Smooth muscle cell (in vitro differentiated cells): ENCODE measurements around the gene CABCOCO1. TPM values are rescaled to one million over a fixed set of nuclear protein-coding genes. Genes with fewer than 3 reads are reported as not detected.

ENCODE experiments used
- DNase-seq: peaks from one replicate; lab custom pipeline; 2025; ENCODE audit not compliant: unreplicated experiment; lab: John Stamatoyannopoulos, UW
- H2AFZ ChIP-seq: fragments of 200-600 bp; sonication (generic); 2 replicates; pipeline ENCODE4 v1.6.0; 2016; ENCODE audit warnings: antibody characterized with exemption, low read depth, mild to moderate bottlenecking
- H3F3A ChIP-seq: fragments of 200-600 bp; sonication (generic); 2 replicates; pipeline ENCODE4 v1.6.0; 2017; ENCODE audit warnings: antibody characterized with exemption, low read depth
- H3K27ac ChIP-seq: fragments of 200-600 bp; sonication (generic); 2 replicates; pipeline ENCODE4 v1.5.1; 2016; ENCODE audit warnings: low read depth, mild to moderate bottlenecking
- H3K27me3 ChIP-seq: fragments of 200-600 bp; sonication (generic); 2 replicates; pipeline ENCODE4 v1.6.1; 2016; ENCODE audit warnings: low read depth, mild to moderate bottlenecking
- H3K36me3 ChIP-seq: fragments of 200-600 bp; sonication (generic); 2 replicates; pipeline ENCODE4 v1.5.1; 2016; ENCODE audit warnings: low read depth
- H3K4me1 ChIP-seq: fragments of 200-600 bp; sonication (generic); 2 replicates; pipeline ENCODE4 v1.5.1; 2016; ENCODE audit warnings: low read depth
- H3K4me2 ChIP-seq: fragments of 200-600 bp; sonication (generic); 2 replicates; pipeline ENCODE4 v1.6.0; 2016; ENCODE audit warnings: mild to moderate bottlenecking
- H3K4me3 ChIP-seq: fragments of 200-600 bp; sonication (generic); 2 replicates; pipeline ENCODE4 v1.5.1; 2016; ENCODE audit warnings: mild to moderate bottlenecking
- H3K79me2 ChIP-seq: fragments of 200-600 bp; sonication (generic); 2 replicates; pipeline ENCODE4 v1.6.0; 2016; ENCODE audit warnings: low read depth, mild to moderate bottlenecking
- H3K9ac ChIP-seq: fragments of 200-600 bp; sonication (generic); 2 replicates; pipeline ENCODE4 v1.6.0; 2016; ENCODE audit warnings: low read depth
- H3K9me3 ChIP-seq: fragments of 200-600 bp; sonication (generic); replicated peaks from 2 replicates; pipeline ENCODE4 v1.5.1; 2016; ENCODE audit warnings: low read depth
- H4K20me1 ChIP-seq: fragments of 200-600 bp; sonication (generic); 2 replicates; pipeline ENCODE4 v1.6.0; 2016; ENCODE audit warnings: low read depth
- CTCF ChIP-seq: fragments of 200-600 bp; sonication (generic); IDR thresholded peaks from 2 replicates; pipeline ENCODE4 v1.5.1; 2017; ENCODE audit warnings: borderline replicate concordance, mild to moderate bottlenecking, antibody characterized with exemption; ENCODE audit not compliant: insufficient read depth, poor library complexity, severe bottlenecking
- polyA plus RNA-seq: library from polyadenylated mRNA; unstranded; fragments of >200 nt; fragmentation: Nextera tagmentation; extraction: Ambion mirVana; gene quantifications from 2 replicates; pipeline ENCODE4 v1.2.1, GENCODE V29; 2016
- total RNA-seq: library from RNA; depleted of rRNA; stranded (reverse); fragments of >200 nt; gene quantifications from 2 replicates; pipeline ENCODE4 v1.2.3, GENCODE V29; 2014

The CABCOCO1 gene
- total and polyA plus RNA-seq, 2 experiments from 2014 or later, result 1.2 TPM; not detected in 1

GRCh38 chr10:61815496-61815895, 152.8 kb downstream of the CABCOCO1 start:
- Histone ChIP-seq H2AFZ (no peak overlapping the region), H3K9me3 (no peaks in the 10 kb centered on the region), H3K4me3 (no peak overlapping the region), H3K79me2 (no peaks in the 10 kb centered on the region), H3K27ac (no peak overlapping the region), H3K27me3 (no peaks in the 10 kb centered on the region), H3K4me2 (no peak overlapping the region), H3K4me1 (no peaks in the 10 kb centered on the region), H3F3A (no peaks in the 10 kb centered on the region), H3K36me3 (no peaks in the 10 kb centered on the region), H3K9ac (no peak overlapping the region), H4K20me1 (no peaks in the 10 kb centered on the region)
- TF ChIP-seq CTCF, result no peak
- no peak for DNase-seq

Other genes starting within 250 kb of the CABCOCO1 start
- gene TMEM26, start 209.5 kb upstream of the CABCOCO1 start, total RNA-seq, result not detected in 2 replicates
- not detected in 2 replicates for gene TMEM26, start 209.5 kb upstream of the CABCOCO1 start, polyA plus RNA-seq
- gene ARID5B, start 238.8 kb downstream of the CABCOCO1 start, total RNA-seq, result 67.6 and 69.4 TPM in 2 replicates
- gene ARID5B, start 238.8 kb downstream of the CABCOCO1 start, polyA plus RNA-seq, result 49.0 and 52.7 TPM in 2 replicates